GM19043 (cell line): ENCODE results near the gene SH3GLB2.

Source experiments
- ATAC-seq: cut with Tn5 transposase; IDR thresholded peaks from one replicate; pipeline ENCODE4 v1.9.1; 2021; ENCODE audit warnings: low read depth; ENCODE audit not compliant: unreplicated experiment

SH3GLB2 gene

DNA sequence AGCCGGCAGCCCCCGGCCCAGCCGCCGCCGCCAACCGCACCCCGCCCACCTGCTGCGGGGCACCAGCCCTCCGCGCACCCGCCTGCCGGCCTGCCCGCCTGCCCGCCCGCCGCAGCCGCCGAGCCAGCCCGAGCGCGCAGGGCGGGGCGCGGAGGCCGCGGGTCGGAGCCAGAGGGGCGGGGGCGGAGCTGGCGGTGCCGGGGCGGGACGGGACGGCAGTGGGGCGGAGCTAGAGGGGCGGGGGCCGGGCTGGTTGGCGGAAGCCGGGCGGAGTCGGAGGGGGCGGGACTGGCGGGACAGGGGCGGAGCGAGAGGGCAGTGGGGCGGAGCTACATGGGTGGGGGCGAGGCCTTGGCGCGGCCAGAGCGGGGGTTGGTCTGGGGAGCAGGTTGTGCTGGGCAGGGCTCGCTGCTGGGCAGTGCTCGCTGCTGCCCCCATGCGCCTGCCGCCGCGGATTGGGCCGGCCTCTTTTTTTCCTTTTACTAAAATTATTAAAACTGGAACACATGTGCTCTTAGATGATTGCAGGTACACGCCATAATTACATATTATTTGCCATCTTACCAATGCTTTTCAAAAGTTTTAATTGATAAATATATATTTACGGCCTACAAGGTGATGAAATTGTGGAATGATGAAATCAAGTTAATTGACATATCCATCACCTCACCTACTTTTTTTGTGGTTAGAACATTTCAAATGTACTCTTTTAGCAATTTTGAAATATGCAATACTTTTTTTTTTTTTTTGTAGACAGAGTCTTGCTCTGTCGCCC, at the start of gene SH3GLB2:
TSS of gene SH3GLB2 (minus strand) at position 140 of the 775 bp plus-strand sequence. CDS start 177 bp downstream, outside the sequence.
- peak; percentile 83 for ATAC-seq

DNA sequence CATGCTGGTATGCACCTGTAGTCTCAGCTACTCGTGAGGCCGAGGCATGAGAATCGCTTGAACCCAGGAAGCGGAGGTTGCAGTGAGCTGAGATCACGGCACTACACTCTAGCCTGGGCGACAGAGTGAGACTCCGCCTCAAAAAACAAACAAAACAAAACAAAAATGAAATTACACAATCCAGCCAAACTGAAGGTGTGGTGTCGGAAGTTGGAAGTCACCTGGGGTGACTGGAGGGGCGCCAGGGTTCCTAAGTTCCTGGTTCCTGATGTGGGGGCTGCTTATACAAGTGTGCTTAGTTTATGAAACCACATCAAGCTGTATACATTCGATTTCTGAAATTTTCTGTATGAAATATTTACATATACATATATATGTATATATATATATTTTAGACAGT, 49.1 kb upstream of the SH3GLB2 start:
- ATAC-seq, result no peak

DNA sequence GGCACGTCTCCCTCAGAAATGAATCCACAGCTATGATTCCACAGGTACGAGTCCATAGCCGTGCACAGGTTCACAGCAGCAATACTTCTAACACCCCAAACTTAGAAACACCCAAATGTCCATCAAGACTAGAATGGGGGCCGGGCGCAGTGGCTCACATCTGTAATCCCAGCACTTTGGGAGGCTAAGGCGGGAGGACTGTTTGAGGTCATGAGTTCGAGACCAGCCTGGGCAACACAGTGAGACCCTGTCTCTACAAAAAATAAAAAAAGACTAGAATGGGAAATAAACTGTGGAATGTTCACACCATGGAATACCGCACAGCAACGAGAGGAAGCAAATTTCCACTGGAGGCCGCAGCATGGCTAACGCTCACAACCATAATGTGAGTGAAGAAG, 48.5 kb upstream of the SH3GLB2 start:
- ATAC-seq, result no peak

- ATAC-seq, result no peak
Measured at GRCh38 chr9:129075996-129076639, 48.0 kb upstream of the SH3GLB2 start.

DNA sequence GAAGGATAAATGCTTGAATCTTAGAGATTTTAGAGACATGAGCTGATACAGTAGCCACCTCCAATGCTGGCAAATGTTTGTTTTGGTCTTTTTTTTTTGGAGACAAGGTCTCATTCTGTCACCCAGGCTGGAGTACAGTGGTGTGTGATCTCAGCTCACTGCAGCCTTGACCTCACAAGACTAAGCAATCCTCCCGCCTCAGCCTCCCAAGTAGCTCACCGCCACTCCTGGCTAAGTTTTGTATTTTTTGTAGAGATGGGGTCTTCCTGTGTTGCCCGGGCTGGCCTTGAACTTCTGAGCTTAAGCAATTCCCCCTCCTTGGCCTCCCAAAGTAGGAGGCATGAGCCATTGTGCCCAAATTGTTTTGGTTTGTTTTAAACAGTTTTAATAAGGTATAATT, 46.0 kb upstream of the SH3GLB2 start:
- no peak for ATAC-seq

DNA sequence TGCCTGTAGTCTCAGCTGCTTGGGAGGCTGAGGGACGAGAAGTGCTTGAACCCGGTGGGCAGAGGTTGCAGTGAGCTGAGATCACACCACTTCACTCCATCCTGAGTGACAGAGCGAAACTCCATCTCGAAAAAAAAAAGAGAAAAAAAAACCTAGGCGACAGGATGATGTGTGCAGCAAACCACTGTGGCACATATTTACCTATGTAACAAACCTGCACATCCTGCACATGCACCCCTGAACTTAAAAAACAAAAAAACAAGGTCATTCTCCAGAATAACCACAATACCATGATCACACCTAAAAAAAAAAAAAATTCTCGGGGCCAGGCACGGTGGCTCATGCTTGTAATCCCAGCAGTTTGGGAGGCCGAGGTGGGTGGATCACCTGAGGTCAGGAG, 45.3 kb upstream of the SH3GLB2 start:
- ATAC-seq, result no peak

GRCh38 chr9:129072171-129072570, 44.0 kb upstream of the SH3GLB2 start:
- no peak for ATAC-seq

GRCh38 chr9:129071526-129072126, 43.5 kb upstream of the SH3GLB2 start:
- ATAC-seq, result no peak

DNA sequence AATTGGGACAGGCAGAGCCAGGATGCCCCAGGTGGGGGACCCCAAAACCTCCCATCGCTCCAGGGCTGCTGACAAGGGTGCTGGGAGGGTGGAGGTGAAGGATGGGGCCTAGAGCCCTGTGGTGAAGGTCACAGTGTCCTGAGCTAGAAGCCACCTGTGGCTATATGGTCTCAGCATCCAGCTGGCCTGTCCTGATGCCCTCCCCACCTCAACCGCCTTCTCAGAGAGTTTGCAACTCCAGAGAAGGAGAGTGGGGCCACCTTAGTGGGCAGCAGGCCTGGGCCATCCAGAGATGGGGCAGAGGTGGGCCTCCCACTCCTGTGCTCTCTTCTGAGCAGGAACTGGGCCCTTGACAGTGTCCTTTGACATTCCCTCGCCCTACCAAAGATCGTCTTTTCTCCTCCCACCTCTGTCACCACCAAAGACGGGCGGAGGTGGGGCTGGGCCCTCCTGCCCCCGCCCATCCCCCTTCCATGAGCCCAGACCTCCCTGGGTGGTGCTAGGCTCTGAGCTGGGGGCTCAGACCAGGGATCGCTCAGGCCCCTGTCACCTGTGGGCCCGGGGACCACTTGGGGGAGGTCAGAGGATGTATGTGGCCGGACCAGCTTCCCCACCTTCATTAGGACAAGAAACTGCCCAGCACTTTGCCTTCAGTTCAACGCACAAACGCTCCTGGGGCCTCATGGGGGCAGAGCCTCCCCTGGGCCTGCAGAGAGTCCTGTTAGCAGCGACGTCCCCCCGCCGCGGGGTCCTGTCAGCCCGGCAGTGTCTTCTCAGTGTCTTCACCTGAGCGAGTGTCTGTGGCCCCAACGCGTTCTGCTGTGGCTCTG, 42.8 kb upstream of the SH3GLB2 start:
- ATAC-seq, result no peak

DNA sequence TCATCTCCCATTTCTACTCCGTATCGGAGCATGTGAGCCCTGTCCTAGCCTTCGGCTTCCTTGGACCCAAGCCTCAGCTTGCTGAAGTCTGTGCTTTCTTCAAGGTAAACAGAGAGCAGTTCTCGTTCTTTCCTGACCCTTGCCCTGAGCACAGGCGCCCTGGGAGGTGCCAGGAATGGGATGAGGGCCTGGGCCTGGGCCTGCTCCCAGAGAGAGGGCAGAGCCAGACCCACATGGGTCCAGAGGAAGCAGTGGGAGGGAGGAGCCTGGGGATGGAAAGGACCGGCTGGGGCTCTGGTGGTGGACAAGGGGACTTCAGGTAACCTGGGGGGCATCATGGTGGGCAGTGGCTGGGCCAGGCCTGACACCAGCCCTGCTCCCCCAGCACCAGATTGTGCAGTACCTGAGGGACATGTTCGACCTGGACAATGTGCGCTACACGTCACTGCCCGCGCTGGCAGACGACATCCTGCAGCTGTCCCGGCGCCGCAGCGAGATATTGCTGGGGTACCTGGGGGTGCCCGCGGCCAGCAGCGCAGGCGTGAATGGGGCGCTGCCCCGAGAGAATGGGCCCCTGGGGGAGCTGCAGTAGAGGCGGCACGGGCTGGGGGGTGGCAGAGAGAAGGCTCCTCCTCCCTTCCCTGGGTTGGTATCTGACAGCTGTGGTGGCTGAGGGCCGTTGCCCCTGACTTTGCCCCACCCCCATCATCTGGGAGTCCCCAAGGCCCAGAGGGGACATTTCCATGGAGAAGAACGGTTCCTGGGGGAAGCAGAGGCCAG, 41.9 kb upstream of the SH3GLB2 start:
- ATAC-seq, result no peak

DNA sequence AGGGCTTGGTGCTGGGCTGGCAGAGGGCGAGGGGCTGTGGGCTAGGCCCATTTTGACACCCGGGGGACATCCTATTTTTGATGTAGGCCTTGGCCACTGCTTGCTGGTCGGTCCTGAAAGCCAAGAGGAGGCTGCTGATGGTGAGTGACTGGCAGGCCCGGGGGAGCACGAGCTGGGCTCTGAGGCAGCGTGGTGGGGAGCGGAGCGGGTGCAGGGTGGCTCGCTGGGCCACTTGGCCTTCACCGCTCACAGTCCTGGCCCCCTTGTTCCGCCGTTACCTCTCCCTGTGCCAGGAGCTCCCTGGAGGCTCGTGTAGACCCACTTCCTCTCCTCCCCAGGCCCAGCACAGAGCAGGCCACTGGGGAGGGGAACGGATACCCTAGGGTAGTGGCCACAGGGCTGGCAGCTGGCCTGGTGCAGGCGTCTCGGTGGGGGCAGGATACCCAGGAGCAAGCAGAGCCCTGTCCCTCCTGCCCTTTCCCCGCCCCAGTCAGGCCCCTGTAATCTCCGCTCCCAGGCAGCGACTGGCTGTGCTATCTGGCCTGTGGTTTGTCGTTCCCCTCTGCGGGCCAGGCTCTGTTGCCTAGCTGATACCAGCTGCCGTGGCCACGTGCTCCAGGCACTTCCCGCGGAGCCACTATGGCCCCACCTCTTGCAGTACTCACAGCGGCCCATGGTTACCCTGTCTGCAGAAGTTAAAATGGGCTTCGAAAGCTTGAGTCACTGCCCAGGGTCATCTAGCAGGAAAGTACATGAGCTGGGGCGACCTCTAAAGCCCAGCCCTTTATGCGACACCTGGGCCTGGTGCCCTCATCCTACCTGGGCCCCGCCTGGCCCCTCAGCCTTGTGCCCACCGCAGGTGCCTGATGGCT, 41.1 kb upstream of the SH3GLB2 start:
- peak; percentile 76 for ATAC-seq

DNA sequence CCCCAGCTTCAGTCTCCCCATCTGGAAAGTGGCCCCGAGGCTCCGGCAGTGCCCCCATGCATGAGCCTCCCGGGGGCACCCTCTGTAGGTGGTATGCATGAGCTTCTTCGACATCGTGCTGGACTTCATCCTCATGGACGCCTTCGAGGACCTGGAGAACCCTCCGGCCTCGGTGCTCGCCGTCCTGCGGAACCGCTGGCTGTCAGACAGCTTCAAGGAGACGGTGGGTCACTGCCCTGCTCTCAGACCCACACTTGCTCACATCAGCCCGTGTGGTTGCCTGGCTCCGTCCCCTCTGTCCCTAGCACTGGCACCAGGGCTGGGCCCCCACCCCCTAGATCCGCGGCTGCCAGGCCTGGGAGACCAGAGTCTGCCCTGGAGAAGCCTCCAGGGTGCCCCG, 40.0 kb upstream of the SH3GLB2 start:
- no peak for ATAC-seq

DNA sequence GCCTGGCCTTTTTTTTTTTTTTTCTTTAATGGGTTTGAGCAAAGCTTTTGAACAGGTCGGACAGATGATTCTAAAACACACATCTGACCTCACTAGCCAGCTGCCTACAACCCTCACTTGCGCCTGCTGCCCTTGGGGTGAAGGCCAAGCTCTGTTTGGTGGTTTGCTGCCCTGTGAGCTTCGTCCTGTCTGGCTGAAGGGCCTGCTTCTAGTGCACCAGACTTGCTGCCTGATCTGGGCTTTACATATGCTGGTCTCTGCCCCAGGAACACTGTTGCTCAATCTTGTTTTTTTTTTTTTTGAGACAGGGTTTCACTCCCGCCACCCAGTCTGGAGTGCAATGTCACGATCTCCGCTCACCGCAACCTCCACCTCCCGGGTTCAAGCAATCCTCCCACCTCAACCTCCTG, 36.4 kb upstream of the SH3GLB2 start:
- ATAC-seq, result no peak

- ATAC-seq, result no peak
Measured at GRCh38 chr9:129063061-129063460, 34.9 kb upstream of the SH3GLB2 start.

DNA sequence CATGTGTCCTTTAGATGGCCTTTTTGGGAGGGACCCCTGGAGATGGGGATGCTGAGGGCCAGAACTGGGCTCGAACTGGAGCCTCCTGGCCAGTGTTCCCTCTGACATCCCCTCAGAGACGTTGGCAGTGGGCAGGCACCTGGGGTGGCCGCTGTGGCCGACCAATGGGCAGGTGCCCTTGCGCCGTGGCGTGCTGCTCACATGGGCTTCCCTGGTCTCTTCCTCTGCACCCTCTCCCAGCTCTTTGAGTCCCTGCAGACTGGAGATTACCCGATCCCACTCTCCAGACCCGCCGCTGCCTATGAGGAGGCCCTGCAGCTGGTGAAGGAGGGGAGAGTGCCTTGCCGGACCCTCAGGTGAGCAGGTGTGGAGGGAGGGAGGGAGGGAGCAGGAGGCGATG, 32.9 kb upstream of the SH3GLB2 start:
- ATAC-seq, result no peak

DNA sequence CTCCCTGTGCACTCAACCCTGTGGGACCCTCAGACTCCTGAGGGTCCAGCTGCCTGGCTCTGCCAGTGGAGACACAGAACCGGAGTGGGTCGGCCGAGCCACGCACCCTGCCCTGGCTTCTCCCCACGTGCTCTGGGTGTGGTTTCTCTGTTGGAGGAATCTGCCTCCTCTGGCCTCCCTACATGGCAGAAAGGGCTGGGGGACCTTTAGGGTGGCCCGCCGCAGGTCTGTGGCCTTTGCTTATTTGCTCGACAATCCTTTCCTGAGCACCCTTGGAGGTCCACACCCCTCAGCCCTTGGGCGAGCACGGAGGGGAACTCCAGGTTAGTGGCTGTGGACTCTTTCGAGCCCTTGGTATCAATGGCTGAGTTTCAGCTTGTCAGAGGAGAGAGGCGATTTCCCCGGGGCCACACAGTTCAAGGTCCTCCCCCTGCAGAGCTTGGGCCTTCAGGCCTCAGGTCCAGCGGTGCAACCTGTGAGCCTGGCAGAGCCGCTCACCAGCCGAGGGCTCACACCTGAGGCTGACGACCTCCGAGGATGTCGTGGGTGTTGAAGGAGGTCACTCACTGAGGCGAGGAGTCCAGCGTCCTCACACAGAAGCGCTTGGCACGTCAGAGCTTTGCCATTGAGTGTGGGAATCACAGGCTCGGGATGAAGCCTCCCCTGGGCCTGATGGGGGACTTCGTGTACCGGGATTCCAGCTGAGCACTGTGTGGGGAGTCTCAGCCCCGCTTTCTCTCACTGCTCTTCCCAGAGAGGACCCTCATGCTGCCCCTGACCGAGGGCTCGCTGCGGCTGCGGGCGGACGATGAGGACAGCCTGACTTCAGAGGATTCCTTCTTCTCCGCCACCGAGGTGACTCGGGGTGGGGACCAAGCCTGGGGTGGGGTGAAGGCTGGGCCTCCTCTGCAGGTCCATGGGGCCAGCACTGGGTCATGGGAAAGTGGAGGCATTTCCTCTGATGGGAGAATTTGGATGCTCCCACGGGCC, 32.0 kb upstream of the SH3GLB2 start:
- no peak for ATAC-seq

GRCh38 chr9:129058965-129059795, 31.0 kb upstream of the SH3GLB2 start:
- ATAC-seq, result no peak
